ENCODE measurements around the gene CTBP2.

CTBP2 gene

GRCh38 chr10:125016611-125017202, 143.7 kb downstream of the CTBP2 start:
- no peak for DNase-seq

GRCh38 chr10:125016123-125016522, 144.2 kb downstream of the CTBP2 start:
- DNase-seq = no peak

- no peak for DNase-seq
Measured at GRCh38 chr10:125015356-125015944, 144.9 kb downstream of the CTBP2 start.

- DNase-seq = no peak
Measured at GRCh38 chr10:125014836-125015355, 145.5 kb downstream of the CTBP2 start.

- no peak for DNase-seq
Measured at GRCh38 chr10:125014086-125014830, 146.1 kb downstream of the CTBP2 start.

GRCh38 chr10:125013529-125013872, 146.9 kb downstream of the CTBP2 start:
- DNase-seq = no peak

- DNase-seq = no peak
Measured at GRCh38 chr10:125012851-125013528, 147.4 kb downstream of the CTBP2 start.

GRCh38 chr10:125011926-125012705, 148.2 kb downstream of the CTBP2 start:
- DNase-seq = no peak

- DNase-seq = no peak
Measured at GRCh38 chr10:125011171-125011925, 149.0 kb downstream of the CTBP2 start.

- no peak for DNase-seq
Measured at GRCh38 chr10:125010362-125010761, 150.0 kb downstream of the CTBP2 start.

GRCh38 chr10:125009661-125010161, 150.7 kb downstream of the CTBP2 start:
- DNase-seq = no peak

- no peak for DNase-seq
Measured at GRCh38 chr10:125008689-125009638, 151.4 kb downstream of the CTBP2 start.

- DNase-seq = no peak
Measured at GRCh38 chr10:125007436-125007835, 152.9 kb downstream of the CTBP2 start.

- no peak for DNase-seq
Measured at GRCh38 chr10:125006921-125007426, 153.4 kb downstream of the CTBP2 start.

GRCh38 chr10:125006188-125006680, 154.1 kb downstream of the CTBP2 start:
- no peak for DNase-seq

- no peak for DNase-seq
Measured at GRCh38 chr10:125005312-125006187, 154.8 kb downstream of the CTBP2 start.

- DNase-seq = no peak
Measured at GRCh38 chr10:125004571-125005311, 155.6 kb downstream of the CTBP2 start.

GRCh38 chr10:125003901-125004467, 156.4 kb downstream of the CTBP2 start:
- DNase-seq = no peak
